ENCODE results near the gene CALML3.

DNA sequence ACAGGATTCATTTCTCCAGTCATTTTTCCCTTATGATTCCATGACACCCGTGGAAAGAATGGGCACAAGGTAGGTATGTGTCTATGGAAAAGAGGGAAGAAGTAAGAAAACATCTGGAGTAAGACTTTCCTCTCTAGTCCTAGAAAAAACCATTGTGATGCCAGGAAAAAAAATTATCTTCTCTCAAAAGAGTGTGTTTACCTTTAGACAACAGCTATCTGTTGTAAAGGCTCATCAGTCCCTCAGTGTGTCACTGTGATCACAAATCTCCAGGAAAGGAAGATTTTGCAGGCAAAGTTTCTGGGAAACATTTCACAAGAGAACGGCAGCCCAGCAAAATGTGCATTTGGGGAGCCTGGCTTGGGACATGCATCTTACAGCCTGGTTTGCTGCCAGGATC is 44.8 kb downstream of the CALML3 start:
- TF ChIP-seq POLR2A (IDR thresholded peaks at IDR 0.05) = no peak
- TF ChIP-seq POLR2AphosphoS5 (IDR thresholded peaks at IDR 0.05) = no peak
- no peak for TF ChIP-seq EP300 (IDR thresholded peaks at IDR 0.05)
